Natural killer cell (primary cell): ENCODE results near the gene CNOT10. TPM values are rescaled to one million over a fixed set of nuclear protein-coding genes. Genes with fewer than 3 reads are reported as not detected.

Experiments used
- ATAC-seq, 3 donors: fragments of 150-1000 bp in 2 of 3; fragments of 200-7000 bp in 1 of 3; cut with Tn5 transposase; 1 replicate in 1 of 3; 2 replicates in 2 of 3; pipeline ENCODE4 v1.10.0; 2021; ENCODE audit warnings: mild to moderate bottlenecking in 2 of 3, moderate library complexity in 2 of 3
- DNase-seq, 2 donors: peaks; one replicate each; pipeline versions ENCODE4 v3.0.0 to v3.0.0-alpha.2; 2013 to 2021; ENCODE audit warnings: mixed read lengths in 1 of 2
- H3K27ac ChIP-seq: one replicate; pipeline ENCODE4 v1.5.1; 2013; ENCODE audit warnings: mild to moderate bottlenecking, low read length
- H3K27me3 ChIP-seq: one replicate; pipeline ENCODE4 v1.6.1; 2013; ENCODE audit warnings: low read length; ENCODE audit not compliant: control insufficient read depth, insufficient read depth
- H3K36me3 ChIP-seq: one replicate; pipeline ENCODE4 v1.6.1; 2013; ENCODE audit warnings: low read length; ENCODE audit not compliant: control insufficient read depth, insufficient read depth
- H3K4me1 ChIP-seq: one replicate; pipeline ENCODE4 v1.6.1; 2013; ENCODE audit warnings: low read length; ENCODE audit not compliant: control insufficient read depth, insufficient read depth
- H3K4me3 ChIP-seq: one replicate; pipeline ENCODE4 v1.5.1; 2013; ENCODE audit warnings: low read length
- H3K9me3 ChIP-seq: one replicate; pipeline ENCODE4 v1.6.1; 2013; ENCODE audit warnings: low read length; ENCODE audit not compliant: control insufficient read depth, insufficient read depth
- H3K27ac Mint-ChIP-seq, 2 donors: one replicate each; pipeline ENCODE4 v1.8.0; 2022; ENCODE audit warnings: mild to moderate bottlenecking in 2 of 2, mixed read lengths in 2 of 2, moderate library complexity in 1 of 2
- H3K27me3 Mint-ChIP-seq, 2 donors: one replicate each; pipeline ENCODE4 v1.8.0; 2022; ENCODE audit warnings: low read depth in 2 of 2, mixed read lengths in 2 of 2
- H3K36me3 Mint-ChIP-seq: one replicate; pipeline ENCODE4 v1.8.0; 2022; ENCODE audit warnings: mixed read lengths
- H3K4me1 Mint-ChIP-seq, 2 donors: one replicate each; pipeline ENCODE4 v1.8.0; 2022; ENCODE audit warnings: mixed read lengths in 2 of 2
- H3K4me3 Mint-ChIP-seq: one replicate; pipeline ENCODE4 v1.8.0; 2022; ENCODE audit warnings: mild to moderate bottlenecking, moderate library complexity, mixed read lengths
- H3K9me3 Mint-ChIP-seq, 2 donors: one replicate each; pipeline ENCODE4 v1.8.0; 2022; ENCODE audit warnings: mixed read lengths in 2 of 2
- CTCF ChIP-seq: fragments of 200-600 bp; IDR thresholded peaks from one replicate; pipeline ENCODE4 v1.8.0; 2022; ENCODE audit warnings: antibody characterized with exemption
- WGBS: methylation state at CpG from one replicate; pipeline ENCODE4 v1.1.7; 2013; ENCODE audit warnings: missing lambda C conversion rate; ENCODE audit not compliant: insufficient coverage; 5-methylcytosine and 5-hydroxymethylcytosine counted together
- intact Hi-C: fragments of 100-400 bp; cut with micrococcal nuclease; formaldehyde crosslinking; loops from one replicate; pipeline ENCODE4 v1.14.2; 2022
- total RNA-seq, 4 donors: library from RNA; stranded (reverse); fragments of 120-200 nt in 1 of 4; gene quantifications; one replicate each; pipeline versions ENCODE4 v1.2.3 to v1.2.4, GENCODE V29; 2013 to 2022

CNOT10 gene
- total RNA-seq, 3 donors from 2014 or later (not counting 1 experiment from before 2014, with no cell fraction given), result 47.1 to 54.3 (median 53.8) TPM

GRCh38 chr3:32822609-32823498 lies 137.9 kb downstream of the CNOT10 start:
- H3K27ac ChIP-seq, result no peak overlapping the region
- peaks cover 1% of the 10 kb centered on the region for H3K4me1 ChIP-seq
- intact Hi-C loops, result no loop called here
- Mint-ChIP-seq H3K27me3 (peaks cover 19 to 23% of the 10 kb centered on the region in 2 donors), H3K9me3 (no peaks in the 10 kb centered on the region), H3K36me3 (no peaks in the 10 kb centered on the region), H3K4me1 (no peaks in the 10 kb centered on the region), H3K27ac (no peak overlapping the region), H3K4me3 (no peak overlapping the region)
- 82% methylated on average over 2 of the region's 5 CpGs for WGBS
- H3K9me3 ChIP-seq, result no peaks in the 10 kb centered on the region
- TF ChIP-seq CTCF, result no peak
- ATAC-seq, result no peak
- no peak for DNase-seq
- no peak overlapping the region for H3K4me3 ChIP-seq
- H3K27me3 ChIP-seq, result peaks cover 6% of the 10 kb centered on the region
- no peaks in the 10 kb centered on the region for H3K36me3 ChIP-seq

Other genes with a start within 250 kb of the CNOT10 start
- gene CMTM6, start 182.3 kb upstream of the CNOT10 start, total RNA-seq, result 10 to 100 TPM; 57.4 to 63.6 (median 59.5) TPM
- 10 to 100 TPM; 35.9 to 49.2 (median 39.9) TPM for gene DYNC1LI1, start 114.3 kb upstream of the CNOT10 start, total RNA-seq
- gene TRIM71, start 132.8 kb downstream of the CNOT10 start, total RNA-seq, result under 1 TPM in 1 of 3 donors, not detected in 2; 0.05 TPM